GM12878 (cell line): Measurements from ENCODE around the gene DCAF15. TPM values are rescaled to one million over a fixed set of nuclear protein-coding genes. Genes with fewer than 3 reads are reported as not detected.

Experiments used
- ATF7 ChIP-seq: fragments of 450-650 bp; IDR thresholded peaks from 2 replicates; pipeline ENCODE4 v1.6.1; 2016; ENCODE audit warnings: low read depth, mild to moderate bottlenecking
- BACH1 ChIP-seq: fragments of 450-650 bp; IDR thresholded peaks from 2 replicates; pipeline ENCODE4 v1.6.1; 2017; ENCODE audit warnings: mild to moderate bottlenecking, borderline replicate concordance
- BRCA1 ChIP-seq: IDR thresholded peaks from 2 replicates; pipeline ENCODE4 v1.6.1; 2011; ENCODE audit warnings: low read depth, low read length, improper control_type of control experiment
- CHD1 ChIP-seq: IDR thresholded peaks from 2 replicates; pipeline ENCODE4 v1.6.1; 2012; ENCODE audit warnings: low read depth, low read length, improper control_type of control experiment
- EED ChIP-seq: sonication (generic); IDR thresholded peaks from 2 replicates; pipeline ENCODE4 v1.6.1; 2016; ENCODE audit warnings: antibody characterized with exemption, low read depth
- IKZF1 ChIP-seq: fragments of 450-650 bp; conservative IDR thresholded peaks from 2 replicates; pipeline ENCODE4 v1.6.1; 2017; ENCODE audit warnings: antibody characterized with exemption, mild to moderate bottlenecking
- NRF1 ChIP-seq: conservative IDR thresholded peaks from 2 replicates; pipeline ENCODE4 v1.6.1; 2011; ENCODE audit warnings: mild to moderate bottlenecking, low read depth, low read length, improper control_type of control experiment
- RELB ChIP-seq: fragments of 450-650 bp; IDR thresholded peaks from 2 replicates; pipeline ENCODE4 v1.6.1; 2017; ENCODE audit warnings: low read depth, mild to moderate bottlenecking, moderate library complexity
- SMARCA5 ChIP-seq: fragments of 450-650 bp; IDR thresholded peaks from 2 replicates; pipeline ENCODE4 v1.6.1; 2017; ENCODE audit warnings: mild to moderate bottlenecking
- SP1 ChIP-seq: IDR thresholded peaks from one replicate; pipeline ENCODE4 v1.6.1; 2011; ENCODE audit warnings: low read depth, low read length
- STAT1 ChIP-seq: fragments of 450-650 bp; conservative IDR thresholded peaks from 2 replicates; pipeline ENCODE4 v1.6.1; 2014; ENCODE audit warnings: antibody characterized with exemption, mild to moderate bottlenecking
- YY1 ChIP-seq: IDR thresholded peaks from 2 replicates; pipeline ENCODE4 v1.6.1; 2011; ENCODE audit warnings: low read depth, mild to moderate bottlenecking, low read length
- ZBTB4 ChIP-seq: fragments of 450-650 bp; formaldehyde crosslinking; IDR thresholded peaks from 2 replicates; pipeline ENCODE4 v1.4.0; 2022; ENCODE audit warnings: mild to moderate bottlenecking, moderate library complexity
- ZNF592 ChIP-seq: fragments of 450-650 bp; IDR thresholded peaks from 2 replicates; pipeline ENCODE4 v1.6.1; 2017; ENCODE audit warnings: mild to moderate bottlenecking, moderate library complexity
- polyA plus RNA-seq, 11 experiments: library from polyadenylated mRNA; depleted of rRNA in 4 of 11; unstranded in 6 of 11; stranded (reverse) in 5 of 11; fragments of >200 nt; fragmentation: Nextera tagmentation in 4 of 11; fragmentation: Illumina TruSeq in 1 of 11; extraction: Ambion mirVana in 4 of 11; extraction: Trizol in 1 of 11; gene quantifications; 1 replicate in 1 of 11; 2 replicates in 10 of 11; pipeline versions ENCODE4 v1.2.1 to v1.2.3, GENCODE V29; 2011 to 2016; ENCODE audit warnings: inconsistent platforms in 2 of 11, missing spikeins in 2 of 11, low read depth in 1 of 11
- total RNA-seq, 4 experiments: library from RNA; depleted of rRNA in 3 of 4; stranded (reverse); fragments of >200 nt in 3 of 4; fragmentation: Illumina TruSeq in 1 of 4; extraction: Trizol in 1 of 4; gene quantifications; 2 replicates each; pipeline versions ENCODE4 v1.2.1 to v1.2.3, GENCODE V29; 2013 to 2021
- TF ChIP-seq, protein P1 (sequence below): fragments of 450-650 bp; IDR thresholded peaks from 2 replicates; pipeline ENCODE4 v1.6.1; 2018; ENCODE audit warnings: mild to moderate bottlenecking, low read depth, moderate library complexity; ENCODE audit not compliant: partially characterized antibody
- TF ChIP-seq, protein P2 (sequence below): fragments of 450-650 bp; IDR thresholded peaks from 2 replicates; pipeline ENCODE4 v1.6.1; 2016; ENCODE audit warnings: mild to moderate bottlenecking

The DCAF15 gene
- total and polyA plus RNA-seq, 10 of the 15 experiments (the other 5 are each of a cell fraction or from before 2014, with no cell fraction given) = 0.16 to 63.4 (median 26.6) TPM

DNA sequence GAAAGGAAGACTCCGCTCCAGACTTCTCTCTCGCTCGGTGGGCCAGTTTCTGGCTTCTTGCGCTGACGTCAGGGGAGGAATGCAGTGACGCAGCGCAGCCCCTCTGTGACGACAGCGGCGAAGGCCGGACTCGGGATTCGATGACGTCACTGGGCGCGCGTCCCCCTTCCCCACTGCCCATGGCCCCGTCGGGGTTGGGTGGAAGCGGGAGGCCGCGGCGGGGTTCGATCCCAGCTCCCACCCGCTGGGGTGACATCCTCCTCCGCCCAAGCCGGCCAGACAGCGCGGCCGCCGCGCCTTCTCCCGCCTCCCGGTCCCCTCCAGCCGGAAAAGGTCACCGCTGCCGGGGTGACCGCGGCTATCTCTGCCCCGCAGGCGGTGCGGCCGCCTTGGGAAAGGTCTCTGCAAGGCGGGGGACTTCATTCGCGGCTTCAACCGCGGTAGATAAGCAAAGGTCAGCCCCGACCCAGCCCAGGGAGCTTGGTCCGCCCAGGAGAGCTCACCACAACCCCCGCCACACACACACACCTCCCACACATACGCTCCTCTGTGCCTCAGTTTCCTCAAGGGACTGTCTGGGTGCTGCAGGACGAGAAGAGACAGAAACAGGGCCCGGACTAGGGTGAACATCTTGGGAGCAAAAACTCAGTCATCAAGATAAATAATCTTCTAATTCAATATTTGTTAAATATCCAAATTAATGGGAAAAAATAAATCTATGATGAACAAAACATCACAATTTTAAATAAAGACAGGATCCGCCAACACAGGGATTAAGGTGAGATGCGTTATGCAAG lies 54.7 kb downstream of the DCAF15 start (continued):
- TF ChIP-seq ZBTB4 (CRISPR knock-in tag) (peak; percentile 59; the same call in 1 of the 2 replicates), ATF7 (peak; percentile 100), RELB (peak; percentile 64), CHD1 (no peak; the same call in 1 of the 2 replicates), BRCA1 (peak; percentile 59; the same call in 1 of the 2 replicates), IKZF1 (peak; percentile 98), BACH1 (peak; percentile 78), STAT1 (peak; percentile 15), YY1 (peak; percentile 80), NRF1 (no peak), EED (peak; percentile 55), SP1 (no peak), ZNF592 (peak; percentile 66; the same call in 1 of the 2 replicates), SMARCA5 (peak; percentile 81)
- TF ChIP-seq, protein P1, sequence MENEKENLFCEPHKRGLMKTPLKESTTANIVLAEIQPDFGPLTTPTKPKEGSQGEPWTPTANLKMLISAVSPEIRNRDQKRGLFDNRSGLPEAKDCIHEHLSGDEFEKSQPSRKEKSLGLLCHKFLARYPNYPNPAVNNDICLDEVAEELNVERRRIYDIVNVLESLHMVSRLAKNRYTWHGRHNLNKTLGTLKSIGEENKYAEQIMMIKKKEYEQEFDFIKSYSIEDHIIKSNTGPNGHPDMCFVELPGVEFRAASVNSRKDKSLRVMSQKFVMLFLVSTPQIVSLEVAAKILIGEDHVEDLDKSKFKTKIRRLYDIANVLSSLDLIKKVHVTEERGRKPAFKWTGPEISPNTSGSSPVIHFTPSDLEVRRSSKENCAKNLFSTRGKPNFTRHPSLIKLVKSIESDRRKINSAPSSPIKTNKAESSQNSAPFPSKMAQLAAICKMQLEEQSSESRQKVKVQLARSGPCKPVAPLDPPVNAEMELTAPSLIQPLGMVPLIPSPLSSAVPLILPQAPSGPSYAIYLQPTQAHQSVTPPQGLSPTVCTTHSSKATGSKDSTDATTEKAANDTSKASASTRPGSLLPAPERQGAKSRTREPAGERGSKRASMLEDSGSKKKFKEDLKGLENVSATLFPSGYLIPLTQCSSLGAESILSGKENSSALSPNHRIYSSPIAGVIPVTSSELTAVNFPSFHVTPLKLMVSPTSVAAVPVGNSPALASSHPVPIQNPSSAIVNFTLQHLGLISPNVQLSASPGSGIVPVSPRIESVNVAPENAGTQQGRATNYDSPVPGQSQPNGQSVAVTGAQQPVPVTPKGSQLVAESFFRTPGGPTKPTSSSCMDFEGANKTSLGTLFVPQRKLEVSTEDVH = no peak
- TF ChIP-seq, protein P2, sequence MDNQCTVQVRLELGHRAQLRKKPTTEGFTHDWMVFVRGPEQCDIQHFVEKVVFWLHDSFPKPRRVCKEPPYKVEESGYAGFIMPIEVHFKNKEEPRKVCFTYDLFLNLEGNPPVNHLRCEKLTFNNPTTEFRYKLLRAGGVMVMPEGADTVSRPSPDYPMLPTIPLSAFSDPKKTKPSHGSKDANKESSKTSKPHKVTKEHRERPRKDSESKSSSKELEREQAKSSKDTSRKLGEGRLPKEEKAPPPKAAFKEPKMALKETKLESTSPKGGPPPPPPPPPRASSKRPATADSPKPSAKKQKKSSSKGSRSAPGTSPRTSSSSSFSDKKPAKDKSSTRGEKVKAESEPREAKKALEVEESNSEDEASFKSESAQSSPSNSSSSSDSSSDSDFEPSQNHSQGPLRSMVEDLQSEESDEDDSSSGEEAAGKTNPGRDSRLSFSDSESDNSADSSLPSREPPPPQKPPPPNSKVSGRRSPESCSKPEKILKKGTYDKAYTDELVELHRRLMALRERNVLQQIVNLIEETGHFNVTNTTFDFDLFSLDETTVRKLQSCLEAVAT = peak; percentile 84; the same call in 1 of the 2 replicates
